A549 treated with AZD2906 at 1 μM for 4 hours (cell line): ENCODE measurements around the gene PLD1. TPM values are rescaled to one million over a fixed set of nuclear protein-coding genes. Genes with fewer than 3 reads are reported as not detected.

Experiments used
- total RNA-seq: library from RNA; stranded (reverse); fragments of 200-300 nt; extraction: Qiagen RNA extraction; gene quantifications from 5 replicates; pipeline ENCODE4 v1.2.3, GENCODE V29; 2022

The PLD1 gene
- total RNA-seq: 6.3 to 8.9 TPM (median 8.0 TPM) in 5 replicates

GRCh38 chr3:171809861-171810628 is at the start of gene PLD1:
PLD1 (minus strand) TSS chr3:171810483; CDS start chr3:171738051, 72,432 bp downstream.

GRCh38 chr3:171842864-171843518 is 32.7 kb upstream of the PLD1 start, which contains the start of gene TMEM212:
TMEM212 (plus strand) TSS chr3:171843349; CDS start chr3:171843384, 35 bp downstream.

Other genes with a start within 250 kb of the PLD1 start
- gene TMEM212, start 32.9 kb upstream of the PLD1 start, total RNA-seq: not detected in 5 replicates
- 23.2 to 30.1 TPM (median 28.9 TPM) in 5 replicates for gene FNDC3B, start 229.1 kb upstream of the PLD1 start, total RNA-seq